ENCODE data around the gene RCAN2. TPM values are rescaled to one million over a fixed set of nuclear protein-coding genes. Genes with fewer than 3 reads are reported as not detected.

RCAN2 gene
- total RNA-seq, 1 donor from 2014 or later, result 9.0 TPM

- intact Hi-C loops (cut with DNase I), result no loop called here
Measured at GRCh38 chr6:46380152-46380807, 111.0 kb downstream of the RCAN2 start.

GRCh38 chr6:46378882-46379416, 112.3 kb downstream of the RCAN2 start:
- Histone ChIP-seq H3K4me1 (peaks cover 18% of the 10 kb centered on the region), H3K4me3 (no peak overlapping the region), H3K27ac (no peak overlapping the region), H3K9me3 (no peaks in the 10 kb centered on the region), H3K36me3 (no peaks in the 10 kb centered on the region), H3K27me3 (ENCODE audit: low read depth) (no peaks in the 10 kb centered on the region)
- no peak for TF ChIP-seq CTCF (IDR thresholded peaks at IDR 0.05)
- intact Hi-C loops (cut with DNase I), result no loop called here
- DNase-seq (no peak), ATAC-seq (no peak)

More at GRCh38 chr6:46380152-46380807, 111.0 kb downstream of the RCAN2 start:
- ATAC-seq, result no peak
- H3K27me3 ChIP-seq (ENCODE audit: low read depth), result no peaks in the 10 kb centered on the region
- H3K4me1 ChIP-seq, result peaks cover 18% of the 10 kb centered on the region
- no peak for TF ChIP-seq CTCF (IDR thresholded peaks at IDR 0.05)
- no peak overlapping the region for H3K27ac ChIP-seq
- no peaks in the 10 kb centered on the region for H3K36me3 ChIP-seq
- no peak overlapping the region for H3K4me3 ChIP-seq
- no peaks in the 10 kb centered on the region for H3K9me3 ChIP-seq
- DNase-seq, result no peak

GRCh38 chr6:46378161-46378881, 112.9 kb downstream of the RCAN2 start:
- no peak for DNase-seq
- H3K9me3 ChIP-seq, result no peaks in the 10 kb centered on the region
- H3K4me3 ChIP-seq, result no peak overlapping the region
- H3K4me1 ChIP-seq, result peaks cover 18% of the 10 kb centered on the region
- no peak overlapping the region for H3K27ac ChIP-seq
- intact Hi-C loops (cut with DNase I), result no loop called here
- H3K27me3 ChIP-seq (ENCODE audit: low read depth), result no peaks in the 10 kb centered on the region
- no peak for TF ChIP-seq CTCF (IDR thresholded peaks at IDR 0.05)
- no peak for ATAC-seq
- H3K36me3 ChIP-seq, result no peaks in the 10 kb centered on the region

DNA sequence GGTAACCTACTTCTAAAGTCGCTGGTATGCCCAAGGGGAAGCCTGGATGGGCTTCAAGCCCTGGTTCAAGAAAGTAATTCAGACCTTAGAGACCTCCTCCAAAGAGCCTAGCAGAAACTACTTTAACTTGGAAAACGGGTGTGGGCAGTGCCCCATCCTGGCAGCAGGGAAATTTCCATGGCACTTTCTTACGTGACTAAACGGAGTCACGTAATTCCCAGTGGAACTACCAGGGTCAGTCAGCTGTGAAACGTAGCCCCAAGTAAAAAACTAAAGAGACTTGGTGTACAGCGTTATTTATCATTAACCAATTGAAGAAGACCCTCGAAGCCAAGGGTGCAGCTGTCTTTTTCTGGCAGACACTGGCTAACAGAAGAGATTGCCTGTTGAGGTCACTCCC, 114.0 kb downstream of the RCAN2 start:
- TF ChIP-seq CTCF (IDR thresholded peaks at IDR 0.05), result no peak
- ATAC-seq (no peak), DNase-seq (no peak)
- intact Hi-C loops (cut with DNase I), result no loop called here
- Histone ChIP-seq H3K4me3 (no peak overlapping the region), H3K4me1 (peaks cover 18% of the 10 kb centered on the region), H3K36me3 (no peaks in the 10 kb centered on the region), H3K27me3 (ENCODE audit: low read depth) (no peaks in the 10 kb centered on the region), H3K9me3 (no peaks in the 10 kb centered on the region), H3K27ac (no peak overlapping the region)

DNA sequence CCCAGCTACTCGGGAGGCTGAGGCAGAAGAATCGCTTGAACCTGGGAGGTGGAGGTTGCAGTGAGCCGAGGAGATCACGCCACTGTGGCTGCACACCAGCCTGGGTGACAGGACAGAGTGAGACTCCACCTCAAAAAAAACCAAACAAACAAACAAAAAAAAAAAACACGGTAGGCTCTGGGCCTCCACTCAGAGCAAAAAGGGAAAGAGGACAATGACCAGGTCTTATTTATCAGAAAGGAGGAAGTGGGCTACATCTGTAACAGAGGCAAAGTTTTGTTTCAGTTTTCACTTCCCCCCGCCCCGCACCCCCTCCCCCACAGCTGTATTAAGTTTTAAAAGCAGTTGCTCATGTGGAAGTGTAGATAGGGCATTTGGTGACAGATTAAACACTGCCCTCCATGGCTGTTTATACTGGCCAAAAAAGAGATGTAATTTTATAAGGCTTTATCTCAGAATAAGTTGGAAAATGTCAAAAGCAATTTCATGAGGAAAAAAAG, 114.6 kb downstream of the RCAN2 start:
- Histone ChIP-seq H3K27ac (no peak overlapping the region), H3K4me3 (no peak overlapping the region), H3K4me1 (peaks cover 16% of the 10 kb centered on the region), H3K36me3 (no peaks in the 10 kb centered on the region), H3K9me3 (no peaks in the 10 kb centered on the region), H3K27me3 (ENCODE audit: low read depth) (no peaks in the 10 kb centered on the region)
- intact Hi-C loops (cut with DNase I), result no loop called here
- DNase-seq (no peak), ATAC-seq (peak; percentile 59 to 69)
- no peak for TF ChIP-seq CTCF (IDR thresholded peaks at IDR 0.05)
